ENCODE data around the gene CMSS1.

- TF ChIP-seq, protein P1, sequence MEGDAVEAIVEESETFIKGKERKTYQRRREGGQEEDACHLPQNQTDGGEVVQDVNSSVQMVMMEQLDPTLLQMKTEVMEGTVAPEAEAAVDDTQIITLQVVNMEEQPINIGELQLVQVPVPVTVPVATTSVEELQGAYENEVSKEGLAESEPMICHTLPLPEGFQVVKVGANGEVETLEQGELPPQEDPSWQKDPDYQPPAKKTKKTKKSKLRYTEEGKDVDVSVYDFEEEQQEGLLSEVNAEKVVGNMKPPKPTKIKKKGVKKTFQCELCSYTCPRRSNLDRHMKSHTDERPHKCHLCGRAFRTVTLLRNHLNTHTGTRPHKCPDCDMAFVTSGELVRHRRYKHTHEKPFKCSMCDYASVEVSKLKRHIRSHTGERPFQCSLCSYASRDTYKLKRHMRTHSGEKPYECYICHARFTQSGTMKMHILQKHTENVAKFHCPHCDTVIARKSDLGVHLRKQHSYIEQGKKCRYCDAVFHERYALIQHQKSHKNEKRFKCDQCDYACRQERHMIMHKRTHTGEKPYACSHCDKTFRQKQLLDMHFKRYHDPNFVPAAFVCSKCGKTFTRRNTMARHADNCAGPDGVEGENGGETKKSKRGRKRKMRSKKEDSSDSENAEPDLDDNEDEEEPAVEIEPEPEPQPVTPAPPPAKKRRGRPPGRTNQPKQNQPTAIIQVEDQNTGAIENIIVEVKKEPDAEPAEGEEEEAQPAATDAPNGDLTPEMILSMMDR (IDR thresholded peaks at IDR 0.05), result no peak
- TF ChIP-seq EZH2 (IDR thresholded peaks at IDR 0.05), result no peak
- TF ChIP-seq EZH2phosphoT487 (IDR thresholded peaks at IDR 0.05), result no peak
These were observed 207.1 kb downstream of the CMSS1 start for GRCh38 chr3:100024520-100025303.

All from neural progenitor cell (in vitro differentiated cells).